Ishikawa (cell line): ENCODE results near the gene KLHDC4.

Source experiments
- CEBPB ChIP-seq: IDR thresholded peaks from 2 replicates; pipeline ENCODE4 v1.6.1; 2012
- CREB1 ChIP-seq: IDR thresholded peaks from 2 replicates; pipeline ENCODE4 v1.6.1; 2012; ENCODE audit warnings: low read depth
- EGR1 ChIP-seq: IDR thresholded peaks from 2 replicates; pipeline ENCODE4 v1.6.1; 2012
- EP300 ChIP-seq: IDR thresholded peaks from 2 replicates; pipeline ENCODE4 v1.6.1; 2012; ENCODE audit warnings: borderline replicate concordance
- FOXM1 ChIP-seq: IDR thresholded peaks from 2 replicates; pipeline ENCODE4 v1.6.1; 2012; ENCODE audit warnings: low read depth, borderline replicate concordance
- NFIC ChIP-seq: IDR thresholded peaks from 2 replicates; pipeline ENCODE4 v1.6.1; 2012
- RAD21 ChIP-seq: IDR thresholded peaks from 2 replicates; pipeline ENCODE4 v1.6.1; 2012; ENCODE audit warnings: low read depth
- REST ChIP-seq: IDR thresholded peaks from 2 replicates; pipeline ENCODE4 v1.6.1; 2012; ENCODE audit warnings: low read depth, mild to moderate bottlenecking
- TAF1 ChIP-seq: IDR thresholded peaks from 2 replicates; pipeline ENCODE4 v1.6.1; 2012; ENCODE audit warnings: low read depth, mild to moderate bottlenecking
- TCF12 ChIP-seq: IDR thresholded peaks from 2 replicates; pipeline ENCODE4 v1.6.1; 2012; ENCODE audit warnings: low read depth
- TEAD4 ChIP-seq: IDR thresholded peaks from 2 replicates; pipeline ENCODE4 v1.6.1; 2012
- YY1 ChIP-seq: IDR thresholded peaks from 2 replicates; pipeline ENCODE4 v1.6.1; 2012; ENCODE audit warnings: low read depth
- ZBTB7A ChIP-seq: IDR thresholded peaks from 2 replicates; pipeline ENCODE4 v1.6.1; 2012; ENCODE audit warnings: low read depth
- TF ChIP-seq, protein P1 (sequence below): IDR thresholded peaks from 2 replicates; pipeline ENCODE4 v1.6.1; 2012
- TF ChIP-seq, protein P2 (sequence below): IDR thresholded peaks from 2 replicates; pipeline ENCODE4 v1.6.1; 2012

KLHDC4 gene

DNA sequence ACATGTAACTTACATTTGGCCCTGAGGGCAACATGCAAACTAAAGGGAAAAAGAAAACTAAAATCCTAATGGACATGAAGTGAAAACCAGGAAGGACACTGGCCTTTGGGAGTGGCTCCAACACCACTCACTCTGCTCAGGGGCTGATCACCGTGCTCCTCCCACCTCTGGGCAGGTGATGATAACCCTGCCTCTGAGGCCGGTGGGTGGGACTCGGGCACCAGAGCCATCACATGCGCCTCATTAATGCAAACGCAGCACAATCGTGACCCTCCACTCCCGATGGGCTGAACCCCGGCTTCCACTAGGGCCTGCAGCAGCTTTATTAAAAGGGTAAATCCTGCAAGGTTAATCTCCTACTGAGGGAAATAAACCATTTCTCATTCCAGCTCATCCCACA lies 4.7 kb downstream of the KLHDC4 start:
- no peak for TF ChIP-seq EGR1
- TF ChIP-seq, protein P1, sequence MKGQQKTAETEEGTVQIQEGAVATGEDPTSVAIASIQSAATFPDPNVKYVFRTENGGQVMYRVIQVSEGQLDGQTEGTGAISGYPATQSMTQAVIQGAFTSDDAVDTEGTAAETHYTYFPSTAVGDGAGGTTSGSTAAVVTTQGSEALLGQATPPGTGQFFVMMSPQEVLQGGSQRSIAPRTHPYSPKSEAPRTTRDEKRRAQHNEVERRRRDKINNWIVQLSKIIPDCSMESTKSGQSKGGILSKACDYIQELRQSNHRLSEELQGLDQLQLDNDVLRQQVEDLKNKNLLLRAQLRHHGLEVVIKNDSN: no peak
- no peak for TF ChIP-seq TCF12

- TF ChIP-seq CREB1 (no peak), TEAD4 (peak; percentile 42; the same call in 1 of the 2 replicates), CEBPB (0 out of 2 replicates have a peak, but pooled peaks have one; percentile 28)
Measured at GRCh38 chr16:87757841-87758426, 7.9 kb downstream of the KLHDC4 start.

GRCh38 chr16:87754535-87754934 lies 11.3 kb downstream of the KLHDC4 start:
- TF ChIP-seq EP300 (no peak), FOXM1 (no peak), TAF1 (no peak), TEAD4 (no peak), REST (no peak), YY1 (no peak), CEBPB (no peak), CREB1 (no peak), TCF12 (no peak), EGR1 (no peak), RAD21 (no peak), ZBTB7A (no peak), NFIC (no peak)
- TF ChIP-seq, protein P2, sequence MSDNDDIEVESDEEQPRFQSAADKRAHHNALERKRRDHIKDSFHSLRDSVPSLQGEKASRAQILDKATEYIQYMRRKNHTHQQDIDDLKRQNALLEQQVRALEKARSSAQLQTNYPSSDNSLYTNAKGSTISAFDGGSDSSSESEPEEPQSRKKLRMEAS: no peak
- TF ChIP-seq, protein P1: no peak

- TF ChIP-seq CREB1: no peak
- no peak for TF ChIP-seq ZBTB7A
Measured at GRCh38 chr16:87747626-87748414, 18.0 kb downstream of the KLHDC4 start.

- TF ChIP-seq CREB1 (no peak), EP300 (no peak), YY1 (no peak), TAF1 (no peak), FOXM1 (no peak), RAD21 (no peak), NFIC (no peak), REST (no peak)
- TF ChIP-seq, protein P1: no peak
Measured at GRCh38 chr16:87746178-87746577, 19.6 kb downstream of the KLHDC4 start.

DNA sequence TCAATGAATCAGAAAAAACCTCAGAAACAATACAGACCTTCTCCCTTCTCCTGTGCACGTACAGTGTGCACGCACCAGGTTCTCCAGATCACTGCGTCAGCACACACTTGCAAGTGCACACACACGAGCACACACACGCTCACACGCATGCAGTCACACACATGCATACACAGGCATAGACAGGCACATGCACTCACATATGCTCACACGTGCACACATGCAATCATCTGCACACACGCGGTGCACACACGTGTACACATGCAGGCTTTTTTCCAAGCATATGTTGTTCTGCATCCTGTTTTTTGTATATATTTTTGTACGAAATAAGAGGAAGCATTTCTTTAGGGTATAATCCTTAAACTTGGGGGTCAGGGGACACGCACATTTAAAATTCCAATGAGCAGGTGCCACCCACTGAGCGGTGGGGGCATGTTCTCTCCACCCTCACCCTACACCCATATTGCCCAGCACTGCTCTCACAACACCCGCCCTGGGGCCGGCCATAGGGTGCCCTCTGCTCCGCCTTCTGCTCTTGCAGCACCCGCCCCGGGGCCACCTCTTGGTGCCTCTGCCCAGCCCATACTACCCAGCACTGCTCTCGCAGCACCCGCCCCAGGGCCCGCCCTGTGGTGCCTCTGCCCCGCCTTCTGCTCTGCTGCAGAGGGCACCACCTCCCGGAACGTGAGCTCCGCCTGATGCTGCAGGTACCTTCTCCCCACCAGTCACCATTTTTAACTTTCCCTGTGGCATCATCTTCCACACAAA lies 20.9 kb downstream of the KLHDC4 start:
- TF ChIP-seq ZBTB7A (no peak), CEBPB (no peak), FOXM1 (no peak)
- TF ChIP-seq, protein P2: no peak
